ENCODE measurements around the gene CCDC112.
A peak's percentile ranks its signal among the peaks of the same experiment; 100 is the strongest.

The CCDC112 gene

DNA sequence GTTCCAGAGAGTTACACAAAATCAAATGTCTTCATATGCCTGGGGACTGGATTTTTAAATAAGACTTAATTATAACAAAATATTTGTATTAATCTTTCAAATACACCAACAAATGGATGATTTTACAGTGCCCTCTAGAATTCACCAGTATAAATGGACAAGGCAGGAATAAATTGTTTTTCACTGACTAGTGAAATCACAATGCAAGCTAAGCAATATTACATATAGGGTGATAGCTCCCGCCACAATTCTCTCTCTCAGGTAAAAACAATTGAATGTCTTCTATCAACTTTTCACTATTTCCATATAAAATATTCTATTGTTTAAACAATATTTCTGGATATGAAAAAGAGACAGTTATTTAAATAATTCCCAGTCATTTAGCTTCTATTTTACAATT, 8.0 kb upstream of the CCDC112 start:
- H3K27ac ChIP-seq = no peak overlapping the region
- TF ChIP-seq, protein P1, sequence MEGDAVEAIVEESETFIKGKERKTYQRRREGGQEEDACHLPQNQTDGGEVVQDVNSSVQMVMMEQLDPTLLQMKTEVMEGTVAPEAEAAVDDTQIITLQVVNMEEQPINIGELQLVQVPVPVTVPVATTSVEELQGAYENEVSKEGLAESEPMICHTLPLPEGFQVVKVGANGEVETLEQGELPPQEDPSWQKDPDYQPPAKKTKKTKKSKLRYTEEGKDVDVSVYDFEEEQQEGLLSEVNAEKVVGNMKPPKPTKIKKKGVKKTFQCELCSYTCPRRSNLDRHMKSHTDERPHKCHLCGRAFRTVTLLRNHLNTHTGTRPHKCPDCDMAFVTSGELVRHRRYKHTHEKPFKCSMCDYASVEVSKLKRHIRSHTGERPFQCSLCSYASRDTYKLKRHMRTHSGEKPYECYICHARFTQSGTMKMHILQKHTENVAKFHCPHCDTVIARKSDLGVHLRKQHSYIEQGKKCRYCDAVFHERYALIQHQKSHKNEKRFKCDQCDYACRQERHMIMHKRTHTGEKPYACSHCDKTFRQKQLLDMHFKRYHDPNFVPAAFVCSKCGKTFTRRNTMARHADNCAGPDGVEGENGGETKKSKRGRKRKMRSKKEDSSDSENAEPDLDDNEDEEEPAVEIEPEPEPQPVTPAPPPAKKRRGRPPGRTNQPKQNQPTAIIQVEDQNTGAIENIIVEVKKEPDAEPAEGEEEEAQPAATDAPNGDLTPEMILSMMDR (IDR thresholded peaks at IDR 0.05) = no peak
- TF ChIP-seq ZFX (IDR thresholded peaks at IDR 0.05; ENCODE audit: borderline replicate concordance) = no peak

- TF ChIP-seq, protein P1 (IDR thresholded peaks at IDR 0.05) = no peak
- no peak for TF ChIP-seq ZFX (IDR thresholded peaks at IDR 0.05; ENCODE audit: borderline replicate concordance)
- H3K27ac ChIP-seq = no peak overlapping the region
Measured at GRCh38 chr5:115298811-115299210, 2.4 kb upstream of the CCDC112 start.

DNA sequence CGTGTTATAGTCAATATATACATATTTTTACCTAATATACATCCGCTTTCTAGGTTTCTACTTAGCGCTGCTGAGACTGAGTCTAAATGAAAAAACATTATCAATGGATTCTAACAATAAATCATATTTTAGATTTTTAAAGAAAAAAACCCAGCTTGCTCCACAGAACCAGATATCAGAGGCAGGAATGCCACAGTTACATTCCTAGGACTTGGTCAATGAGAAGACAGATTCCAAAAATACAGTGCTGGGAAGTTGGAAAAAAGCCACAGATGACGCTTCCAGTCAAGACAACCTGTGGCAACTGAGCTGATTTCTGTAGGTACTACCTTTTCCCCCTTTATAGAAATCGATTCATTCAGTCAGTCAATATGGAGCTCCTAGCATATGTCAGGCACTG, 577 bp upstream of the CCDC112 start:
- no peak overlapping the region for H3K27ac ChIP-seq

DNA sequence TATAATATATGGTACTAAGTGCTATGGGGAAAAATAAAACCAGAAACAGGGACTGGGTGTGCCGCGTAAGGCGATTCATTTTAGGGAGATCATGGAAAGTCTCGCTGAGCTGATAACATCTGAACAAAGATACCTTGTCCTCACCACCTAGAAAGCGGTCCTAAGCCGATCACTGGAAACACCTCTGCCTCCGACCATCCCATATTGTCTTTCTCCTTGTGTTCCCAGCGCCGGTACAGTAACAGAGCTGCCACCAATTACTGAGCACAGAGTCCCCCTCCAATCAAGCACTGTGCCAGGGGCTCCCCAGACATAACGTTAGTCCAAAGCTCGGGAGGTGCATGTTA, 704 bp downstream of the CCDC112 start:
- TF ChIP-seq ZFX (IDR thresholded peaks at IDR 0.05; ENCODE audit: borderline replicate concordance) = no peak
- TF ChIP-seq, protein P1 (IDR thresholded peaks at IDR 0.05) = no peak
- peak overlapping the region; percentile 77 for H3K27ac ChIP-seq

More for the DNA sequence above, 577 bp upstream of the CCDC112 start:
- TF ChIP-seq, protein P1 (IDR thresholded peaks at IDR 0.05) = no peak
- no peak for TF ChIP-seq ZFX (IDR thresholded peaks at IDR 0.05; ENCODE audit: borderline replicate concordance)

- no peak for TF ChIP-seq ZFX (IDR thresholded peaks at IDR 0.05; ENCODE audit: borderline replicate concordance)
- TF ChIP-seq, protein P1 (IDR thresholded peaks at IDR 0.05) = no peak
- no peak overlapping the region for H3K27ac ChIP-seq
Measured at GRCh38 chr5:115291397-115291796, 5.1 kb downstream of the CCDC112 start.

- no peak for TF ChIP-seq ZFX (IDR thresholded peaks at IDR 0.05; ENCODE audit: borderline replicate concordance)
- TF ChIP-seq, protein P1 (IDR thresholded peaks at IDR 0.05) = no peak
- no peak overlapping the region for H3K27ac ChIP-seq
Measured at GRCh38 chr5:115289104-115289503, 7.3 kb downstream of the CCDC112 start.

GRCh38 chr5:115284021-115284420, 12.4 kb downstream of the CCDC112 start:
- no peak overlapping the region for H3K27ac ChIP-seq
- TF ChIP-seq, protein P1 (IDR thresholded peaks at IDR 0.05) = no peak
- TF ChIP-seq ZFX (IDR thresholded peaks at IDR 0.05; ENCODE audit: borderline replicate concordance) = no peak

Measured in 22Rv1 (cell line).